ENCODE results near the gene VIPR2. TPM values are rescaled to one million over a fixed set of nuclear protein-coding genes. Genes with fewer than 3 reads are reported as not detected.

VIPR2 gene
- total RNA-seq, 4 donors from 2014 or later, result 1.8 to 3.7 (median 2.7) TPM

DNA sequence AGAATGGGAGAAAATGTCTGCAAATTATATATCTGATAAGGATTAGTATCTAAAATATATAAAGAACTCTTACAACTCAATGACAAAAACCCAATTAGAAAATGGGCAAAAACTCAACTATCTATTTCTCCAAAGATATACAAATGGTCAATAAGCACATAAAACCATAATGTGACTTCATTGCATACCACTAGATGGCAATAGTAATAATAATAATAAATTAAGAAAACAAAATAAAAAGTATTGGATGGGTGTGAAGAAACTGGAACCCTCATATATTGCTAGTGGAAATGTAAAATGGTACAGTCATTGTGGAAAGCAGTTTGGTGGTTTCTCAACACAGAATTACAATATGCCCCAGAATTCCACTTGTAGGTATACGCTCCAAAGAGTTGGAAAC is 98.8 kb downstream of the VIPR2 start:
- no peaks in the 10 kb centered on the region for H3K36me3 ChIP-seq
- peaks cover 1% of the 10 kb centered on the region for H3K27me3 ChIP-seq
- in situ Hi-C loops (cut with MboI; ENCODE audit: low pct_ligation_motif_present in 1 of 4, low pct_unique_long_range_greater_than_20kb in 1 of 4, low sequenced_read_pairs in 3 of 4) (no loop called here), intact Hi-C loops (cut with DNase I; ENCODE audit: low total_unique reads) (no loop called here)
- H3K4me3 ChIP-seq, result no peak overlapping the region
- no peak for DNase-seq
- H3K27ac ChIP-seq, result no peak overlapping the region
- TF ChIP-seq, protein P1, sequence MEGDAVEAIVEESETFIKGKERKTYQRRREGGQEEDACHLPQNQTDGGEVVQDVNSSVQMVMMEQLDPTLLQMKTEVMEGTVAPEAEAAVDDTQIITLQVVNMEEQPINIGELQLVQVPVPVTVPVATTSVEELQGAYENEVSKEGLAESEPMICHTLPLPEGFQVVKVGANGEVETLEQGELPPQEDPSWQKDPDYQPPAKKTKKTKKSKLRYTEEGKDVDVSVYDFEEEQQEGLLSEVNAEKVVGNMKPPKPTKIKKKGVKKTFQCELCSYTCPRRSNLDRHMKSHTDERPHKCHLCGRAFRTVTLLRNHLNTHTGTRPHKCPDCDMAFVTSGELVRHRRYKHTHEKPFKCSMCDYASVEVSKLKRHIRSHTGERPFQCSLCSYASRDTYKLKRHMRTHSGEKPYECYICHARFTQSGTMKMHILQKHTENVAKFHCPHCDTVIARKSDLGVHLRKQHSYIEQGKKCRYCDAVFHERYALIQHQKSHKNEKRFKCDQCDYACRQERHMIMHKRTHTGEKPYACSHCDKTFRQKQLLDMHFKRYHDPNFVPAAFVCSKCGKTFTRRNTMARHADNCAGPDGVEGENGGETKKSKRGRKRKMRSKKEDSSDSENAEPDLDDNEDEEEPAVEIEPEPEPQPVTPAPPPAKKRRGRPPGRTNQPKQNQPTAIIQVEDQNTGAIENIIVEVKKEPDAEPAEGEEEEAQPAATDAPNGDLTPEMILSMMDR (IDR thresholded peaks at IDR 0.05), result no peak
- TF ChIP-seq EP300 (IDR thresholded peaks at IDR 0.05; ENCODE audit: low read depth) (no peak), POLR2AphosphoS5 (IDR thresholded peaks at IDR 0.05) (no peak), POLR2A (IDR thresholded peaks at IDR 0.05) (no peak)
- H3K4me1 ChIP-seq, result no peaks in the 10 kb centered on the region
- no peaks in the 10 kb centered on the region for H3K9me3 ChIP-seq
- 90 to 97% methylated on average over 1 of the region's 1 CpG for WGBS, 2 donors (ENCODE audit: low coverage in 1 of 2)

DNA sequence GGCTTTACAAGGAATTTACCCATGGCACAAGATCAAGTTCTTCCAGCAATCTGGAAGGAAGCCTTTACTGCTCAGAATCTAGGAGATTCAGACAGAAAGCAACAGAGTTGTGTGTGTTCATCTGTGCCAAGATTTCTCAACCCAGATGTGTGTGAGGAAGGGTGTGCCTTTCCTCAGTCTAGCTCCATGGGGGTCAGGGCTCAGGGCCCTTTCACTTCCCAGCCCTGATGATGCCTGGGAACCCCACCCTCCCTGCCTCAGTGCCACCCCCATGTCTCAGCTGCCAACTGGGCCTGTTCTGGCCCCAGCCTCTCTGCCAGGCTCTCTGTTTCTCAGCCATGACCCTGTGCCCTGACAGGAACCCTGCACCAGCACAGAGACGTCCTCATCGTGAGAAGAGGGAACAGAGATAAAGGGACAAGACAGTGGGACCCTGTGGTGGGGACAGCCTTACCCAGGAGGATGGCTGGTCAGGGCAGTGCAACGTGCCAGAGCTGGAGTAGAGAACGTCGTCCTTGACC is 102.0 kb downstream of the VIPR2 start:
- in situ Hi-C loops (cut with MboI; ENCODE audit: low pct_ligation_motif_present in 1 of 4, low pct_unique_long_range_greater_than_20kb in 1 of 4, low sequenced_read_pairs in 3 of 4) (no loop called here), intact Hi-C loops (cut with DNase I; ENCODE audit: low total_unique reads) (no loop called here)
- no peak for DNase-seq
- Histone ChIP-seq H3K4me3 (no peak overlapping the region), H3K4me1 (no peaks in the 10 kb centered on the region), H3K36me3 (no peaks in the 10 kb centered on the region), H3K27ac (no peak overlapping the region), H3K27me3 (peaks cover 5% of the 10 kb centered on the region), H3K9me3 (no peaks in the 10 kb centered on the region)
- 91% methylated on average over 5 of the region's 5 CpGs; no CpG with 5 or more reads in 1 of the 2 donors for WGBS, 2 donors (ENCODE audit: low coverage in 1 of 2)
- TF ChIP-seq, protein P1 (IDR thresholded peaks at IDR 0.05), result no peak
- TF ChIP-seq EP300 (IDR thresholded peaks at IDR 0.05; ENCODE audit: low read depth) (no peak), POLR2AphosphoS5 (IDR thresholded peaks at IDR 0.05) (no peak), POLR2A (IDR thresholded peaks at IDR 0.05) (no peak)

DNA sequence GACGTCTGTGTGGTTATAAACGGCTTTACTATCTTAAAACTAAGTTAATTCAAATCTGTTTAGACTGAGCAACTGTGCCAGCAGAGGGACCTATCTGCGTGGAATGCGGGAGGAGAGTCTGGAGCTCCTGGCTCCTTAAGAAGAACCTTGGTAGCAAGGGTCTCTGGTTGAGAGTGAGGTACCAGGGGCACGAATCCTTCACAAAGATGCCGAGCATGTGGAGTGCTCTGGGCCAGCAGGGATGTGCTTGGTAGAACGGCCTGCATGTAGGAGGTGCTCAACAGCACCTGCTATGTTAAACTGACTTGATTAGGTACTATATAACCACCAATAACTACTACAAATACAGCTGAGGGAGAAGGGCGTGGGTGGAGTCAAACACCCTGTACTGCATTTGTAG is 102.6 kb downstream of the VIPR2 start:
- Histone ChIP-seq H3K9me3 (no peaks in the 10 kb centered on the region), H3K36me3 (no peaks in the 10 kb centered on the region), H3K27me3 (peaks cover 5% of the 10 kb centered on the region), H3K4me3 (no peak overlapping the region), H3K4me1 (peaks cover 0 to 2% (median 0%) of the 10 kb centered on the region in 4 donors), H3K27ac (no peak overlapping the region)
- no peak for DNase-seq
- in situ Hi-C loops (cut with MboI; ENCODE audit: low pct_ligation_motif_present in 1 of 4, low pct_unique_long_range_greater_than_20kb in 1 of 4, low sequenced_read_pairs in 3 of 4), result no loop called here
- TF ChIP-seq POLR2AphosphoS5 (IDR thresholded peaks at IDR 0.05) (no peak), EP300 (IDR thresholded peaks at IDR 0.05; ENCODE audit: low read depth) (no peak), POLR2A (IDR thresholded peaks at IDR 0.05) (no peak)
- TF ChIP-seq, protein P1 (IDR thresholded peaks at IDR 0.05), result no peak
- intact Hi-C loops (cut with DNase I; ENCODE audit: low total_unique reads), result no loop called here
- 47 to 64% methylated on average over 6 to 8 of the region's 8 CpGs for WGBS, 2 donors (ENCODE audit: low coverage in 1 of 2)

DNA sequence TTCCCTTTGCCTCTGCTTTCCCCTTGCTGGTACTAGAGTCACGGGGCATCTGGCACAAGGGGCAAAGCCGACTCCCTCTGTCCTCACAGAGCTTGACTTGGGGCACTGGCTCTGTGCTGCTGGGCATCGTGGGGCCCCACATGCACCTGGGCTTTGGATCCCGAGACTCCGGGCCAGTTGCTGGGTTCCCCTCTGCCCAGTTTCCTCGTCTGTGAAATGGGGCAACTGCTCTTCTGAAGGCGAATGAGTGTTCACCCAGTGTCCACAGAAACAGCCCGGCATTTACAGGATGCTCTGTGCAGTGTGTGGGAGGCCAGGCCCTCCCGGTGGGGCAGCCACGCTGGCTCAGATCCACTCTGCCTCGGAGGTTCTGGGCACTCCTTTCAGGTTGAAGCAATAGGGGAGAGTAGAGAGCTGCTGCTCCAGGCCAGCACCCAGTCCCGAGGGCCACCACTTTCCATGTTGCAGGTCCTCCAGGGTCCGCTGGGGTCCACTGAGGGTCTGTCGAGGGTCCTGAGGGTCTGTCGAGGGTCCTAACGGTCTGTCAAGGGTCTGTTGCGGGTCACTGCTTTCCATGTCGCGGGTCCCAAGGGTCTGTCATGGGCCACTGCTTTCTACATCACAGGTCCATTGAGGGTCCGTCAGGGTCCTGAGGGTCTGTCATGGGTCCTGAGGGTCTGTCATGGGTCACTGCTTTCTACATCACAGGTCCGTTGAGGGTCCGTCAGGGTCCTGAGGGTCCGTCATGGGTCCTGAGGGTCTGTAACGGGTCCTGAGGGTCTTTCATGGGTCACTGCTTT is 103.6 kb downstream of the VIPR2 start:
- intact Hi-C loops (cut with DNase I; ENCODE audit: low total_unique reads), result no loop called here
- Histone ChIP-seq H3K4me3 (no peak overlapping the region), H3K27ac (no peak overlapping the region), H3K36me3 (no peaks in the 10 kb centered on the region), H3K27me3 (peaks cover 5% of the 10 kb centered on the region), H3K9me3 (no peaks in the 10 kb centered on the region), H3K4me1 (peaks cover 0 to 6% (median 0%) of the 10 kb centered on the region in 4 donors)
- 80 to 82% methylated on average over 1 to 20 of the region's 24 CpGs for WGBS, 2 donors (ENCODE audit: low coverage in 1 of 2)
- no peak for TF ChIP-seq POLR2AphosphoS5 (IDR thresholded peaks at IDR 0.05)
- TF ChIP-seq EP300 (IDR thresholded peaks at IDR 0.05; ENCODE audit: low read depth), result no peak
- TF ChIP-seq, protein P1 (IDR thresholded peaks at IDR 0.05), result no peak
- no peak for TF ChIP-seq POLR2A (IDR thresholded peaks at IDR 0.05)
- DNase-seq, result no peak
- in situ Hi-C loops (cut with MboI; ENCODE audit: low pct_ligation_motif_present in 1 of 4, low pct_unique_long_range_greater_than_20kb in 1 of 4, low sequenced_read_pairs in 3 of 4), result no loop called here
